Measurements from ENCODE around the gene NR2E3.

NR2E3 gene

GRCh38 chr15:71792521-71792920 lies 17.8 kb upstream of the NR2E3 start:
- DNase-seq: no peak

GRCh38 chr15:71798641-71799040 lies 11.7 kb upstream of the NR2E3 start:
- no peak for DNase-seq

GRCh38 chr15:71800190-71800589 lies 10.2 kb upstream of the NR2E3 start:
- DNase-seq: no peak

GRCh38 chr15:71800835-71801745 lies 9.3 kb upstream of the NR2E3 start:
- DNase-seq: no peak

GRCh38 chr15:71801935-71802655 lies 8.3 kb upstream of the NR2E3 start:
- DNase-seq: no peak

- DNase-seq: no peak
Observed at GRCh38 chr15:71802770-71803169, 7.6 kb upstream of the NR2E3 start.

- no peak for DNase-seq
Observed at GRCh38 chr15:71804226-71804625, 6.1 kb upstream of the NR2E3 start.

GRCh38 chr15:71804695-71805470 lies 5.5 kb upstream of the NR2E3 start:
- no peak for DNase-seq

GRCh38 chr15:71806452-71806931 lies 3.9 kb upstream of the NR2E3 start:
- DNase-seq: no peak

GRCh38 chr15:71807125-71807629 lies 3.2 kb upstream of the NR2E3 start:
- DNase-seq: no peak

GRCh38 chr15:71807691-71808091 lies 2.7 kb upstream of the NR2E3 start:
- DNase-seq: no peak

- DNase-seq: no peak
Observed at GRCh38 chr15:71808311-71809020, 1.9 kb upstream of the NR2E3 start.

- DNase-seq: no peak
Observed at GRCh38 chr15:71809346-71809745, 1.0 kb upstream of the NR2E3 start.

- DNase-seq: no peak
Observed at GRCh38 chr15:71811036-71811736, 832 bp downstream of the NR2E3 start.

GRCh38 chr15:71811752-71812735 lies 1.7 kb downstream of the NR2E3 start:
- DNase-seq: no peak

GRCh38 chr15:71812966-71813722 lies 2.8 kb downstream of the NR2E3 start:
- DNase-seq: no peak

GRCh38 chr15:71813723-71814470 lies 3.5 kb downstream of the NR2E3 start:
- DNase-seq: no peak

- no peak for DNase-seq
Observed at GRCh38 chr15:71815301-71815700, 4.9 kb downstream of the NR2E3 start.

- DNase-seq: no peak
Observed at GRCh38 chr15:71817351-71817750, 7.0 kb downstream of the NR2E3 start.

Data from NCI-H2081 treated with DMSO at 0.1 percent for 48 hours (cell line).